ENCODE data around the gene CCDC112.

- TF ChIP-seq EZH2 (IDR thresholded peaks at IDR 0.05; ENCODE audit: borderline replicate concordance, low read length) = no peak
- no peak for TF ChIP-seq CTCF (IDR thresholded peaks at IDR 0.05; ENCODE audit: low read length)
Observed at GRCh38 chr5:115257981-115258380, 38.5 kb downstream of the CCDC112 start.
